Panc1 (cell line): ENCODE measurements around the gene GPR152.

Source experiments
- POLR2AphosphoS5 ChIP-seq: IDR thresholded peaks from 2 replicates; pipeline ENCODE4 v1.6.1; 2012; ENCODE audit warnings: mild to moderate bottlenecking, low read depth, low read length, moderate library complexity
- SIN3A ChIP-seq: IDR thresholded peaks from 2 replicates; pipeline ENCODE4 v1.6.1; 2012; ENCODE audit warnings: low read depth, mild to moderate bottlenecking, low read length, moderate library complexity, borderline replicate concordance; ENCODE audit not compliant: insufficient read depth
- TCF7L2 ChIP-seq: IDR thresholded peaks from 2 replicates; pipeline ENCODE4 v1.6.1; 2011; ENCODE audit warnings: mild to moderate bottlenecking, low read depth, low read length, inconsistent platforms
- TF ChIP-seq, protein P1 (sequence below): fragments of 450-650 bp; IDR thresholded peaks from 2 replicates; pipeline ENCODE4 v1.5.1; 2017; ENCODE audit warnings: mild to moderate bottlenecking
- TF ChIP-seq, protein P2 (sequence below), 2 experiments: IDR thresholded peaks; 2 replicates each; pipeline ENCODE4 v1.6.1; 2011 to 2012; ENCODE audit warnings: low read depth in 2 of 2, control low read depth in 1 of 2, low read length in 1 of 2, mild to moderate bottlenecking in 1 of 2, moderate library complexity in 1 of 2; ENCODE audit not compliant: insufficient read depth in 1 of 2

DNA sequence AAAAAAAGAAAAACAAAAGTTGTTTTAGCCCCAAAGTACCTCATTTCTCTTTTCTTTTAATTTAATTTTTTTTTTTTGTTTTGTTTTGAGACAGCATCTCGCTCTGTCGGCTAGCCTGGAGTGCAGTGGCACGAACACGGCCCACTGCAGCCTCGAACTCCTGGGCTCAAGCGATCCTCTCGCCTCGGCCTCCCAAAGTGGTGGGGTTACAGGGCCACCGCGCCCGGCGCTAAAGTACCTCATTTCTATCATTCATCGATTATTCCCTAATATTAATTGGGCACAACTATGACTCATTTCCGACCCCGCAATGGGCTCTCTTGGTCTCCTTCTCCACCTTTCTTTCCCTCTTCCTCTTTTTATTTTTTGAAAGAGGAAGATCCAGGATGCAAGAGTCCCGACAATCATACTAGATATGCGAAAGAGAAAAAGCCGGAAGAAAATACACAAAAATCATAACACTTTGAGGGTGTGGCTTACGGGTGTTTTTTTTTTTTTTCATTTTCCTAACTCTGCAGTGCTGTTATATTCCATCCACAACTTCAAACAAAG, 29.8 kb upstream of the GPR152 start:
- TF ChIP-seq, protein P1, sequence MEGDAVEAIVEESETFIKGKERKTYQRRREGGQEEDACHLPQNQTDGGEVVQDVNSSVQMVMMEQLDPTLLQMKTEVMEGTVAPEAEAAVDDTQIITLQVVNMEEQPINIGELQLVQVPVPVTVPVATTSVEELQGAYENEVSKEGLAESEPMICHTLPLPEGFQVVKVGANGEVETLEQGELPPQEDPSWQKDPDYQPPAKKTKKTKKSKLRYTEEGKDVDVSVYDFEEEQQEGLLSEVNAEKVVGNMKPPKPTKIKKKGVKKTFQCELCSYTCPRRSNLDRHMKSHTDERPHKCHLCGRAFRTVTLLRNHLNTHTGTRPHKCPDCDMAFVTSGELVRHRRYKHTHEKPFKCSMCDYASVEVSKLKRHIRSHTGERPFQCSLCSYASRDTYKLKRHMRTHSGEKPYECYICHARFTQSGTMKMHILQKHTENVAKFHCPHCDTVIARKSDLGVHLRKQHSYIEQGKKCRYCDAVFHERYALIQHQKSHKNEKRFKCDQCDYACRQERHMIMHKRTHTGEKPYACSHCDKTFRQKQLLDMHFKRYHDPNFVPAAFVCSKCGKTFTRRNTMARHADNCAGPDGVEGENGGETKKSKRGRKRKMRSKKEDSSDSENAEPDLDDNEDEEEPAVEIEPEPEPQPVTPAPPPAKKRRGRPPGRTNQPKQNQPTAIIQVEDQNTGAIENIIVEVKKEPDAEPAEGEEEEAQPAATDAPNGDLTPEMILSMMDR = no peak
- TF ChIP-seq TCF7L2 (no peak), POLR2AphosphoS5 (no peak), SIN3A (no peak)
- TF ChIP-seq, protein P2, sequence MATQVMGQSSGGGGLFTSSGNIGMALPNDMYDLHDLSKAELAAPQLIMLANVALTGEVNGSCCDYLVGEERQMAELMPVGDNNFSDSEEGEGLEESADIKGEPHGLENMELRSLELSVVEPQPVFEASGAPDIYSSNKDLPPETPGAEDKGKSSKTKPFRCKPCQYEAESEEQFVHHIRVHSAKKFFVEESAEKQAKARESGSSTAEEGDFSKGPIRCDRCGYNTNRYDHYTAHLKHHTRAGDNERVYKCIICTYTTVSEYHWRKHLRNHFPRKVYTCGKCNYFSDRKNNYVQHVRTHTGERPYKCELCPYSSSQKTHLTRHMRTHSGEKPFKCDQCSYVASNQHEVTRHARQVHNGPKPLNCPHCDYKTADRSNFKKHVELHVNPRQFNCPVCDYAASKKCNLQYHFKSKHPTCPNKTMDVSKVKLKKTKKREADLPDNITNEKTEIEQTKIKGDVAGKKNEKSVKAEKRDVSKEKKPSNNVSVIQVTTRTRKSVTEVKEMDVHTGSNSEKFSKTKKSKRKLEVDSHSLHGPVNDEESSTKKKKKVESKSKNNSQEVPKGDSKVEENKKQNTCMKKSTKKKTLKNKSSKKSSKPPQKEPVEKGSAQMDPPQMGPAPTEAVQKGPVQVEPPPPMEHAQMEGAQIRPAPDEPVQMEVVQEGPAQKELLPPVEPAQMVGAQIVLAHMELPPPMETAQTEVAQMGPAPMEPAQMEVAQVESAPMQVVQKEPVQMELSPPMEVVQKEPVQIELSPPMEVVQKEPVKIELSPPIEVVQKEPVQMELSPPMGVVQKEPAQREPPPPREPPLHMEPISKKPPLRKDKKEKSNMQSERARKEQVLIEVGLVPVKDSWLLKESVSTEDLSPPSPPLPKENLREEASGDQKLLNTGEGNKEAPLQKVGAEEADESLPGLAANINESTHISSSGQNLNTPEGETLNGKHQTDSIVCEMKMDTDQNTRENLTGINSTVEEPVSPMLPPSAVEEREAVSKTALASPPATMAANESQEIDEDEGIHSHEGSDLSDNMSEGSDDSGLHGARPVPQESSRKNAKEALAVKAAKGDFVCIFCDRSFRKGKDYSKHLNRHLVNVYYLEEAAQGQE (IDR thresholded peaks at IDR 0.05; ENCODE audit: insufficient read depth in 1 of 2, low read depth in 2 of 2, low read length in 1 of 2) = no peak
